CD14-positive monocyte (primary cell): ENCODE results near the gene PPP1R16B. TPM values are rescaled to one million over a fixed set of nuclear protein-coding genes. Genes with fewer than 3 reads are reported as not detected.

Source experiments
- DNase-seq, 3 donors: peaks; one replicate each; pipeline ENCODE4 v3.0.0-alpha.2; 2011 to 2022
- H2AFZ ChIP-seq: 2 replicates; pipeline ENCODE4 v1.6.0; 2012; ENCODE audit warnings: mild to moderate bottlenecking, low read depth, low read length, inconsistent platforms; ENCODE audit not compliant: insufficient read depth, poor library complexity, severe bottlenecking
- H3K27ac ChIP-seq, 2 donors: 1 replicate in 1 of 2; 2 replicates in 1 of 2; pipeline ENCODE4 v1.5.1; 2012 to 2013; ENCODE audit warnings: low read length in 2 of 2, control low read depth in 1 of 2, inconsistent platforms in 1 of 2, low read depth in 1 of 2, mild to moderate bottlenecking in 1 of 2
- H3K27me3 ChIP-seq, 2 donors: one replicate each; pipeline versions ENCODE4 v1.6.0 to v1.6.1; 2011 to 2013; ENCODE audit warnings: low read length in 2 of 2; ENCODE audit not compliant: control insufficient read depth in 2 of 2, insufficient read depth in 2 of 2
- H3K36me3 ChIP-seq, 2 donors: replicated peaks in 1 of 2; 1 replicate in 1 of 2; 2 replicates in 1 of 2; pipeline versions ENCODE4 v1.5.1 to v1.6.1; 2012 to 2013; ENCODE audit warnings: low read length in 2 of 2, control low read depth in 1 of 2, inconsistent platforms in 1 of 2, mild to moderate bottlenecking in 1 of 2; ENCODE audit not compliant: insufficient read depth in 2 of 2, control insufficient read depth in 1 of 2
- H3K4me1 ChIP-seq, 2 donors: 1 replicate in 1 of 2; 2 replicates in 1 of 2; pipeline versions ENCODE4 v1.5.1 to v1.6.1; 2012 to 2013; ENCODE audit warnings: low read length in 2 of 2, control low read depth in 1 of 2, inconsistent platforms in 1 of 2, mild to moderate bottlenecking in 1 of 2, moderate library complexity in 1 of 2; ENCODE audit not compliant: insufficient read depth in 2 of 2, control insufficient read depth in 1 of 2
- H3K4me2 ChIP-seq: replicated peaks from 2 replicates; pipeline ENCODE3; 2012; ENCODE audit warnings: low read length, moderate library complexity, mild to moderate bottlenecking; ENCODE audit not compliant: poor library complexity, severe bottlenecking; ENCODE audit errors: extremely low read depth
- H3K4me3 ChIP-seq, 3 experiments: fragments of 200-600 bp in 1 of 3; sonication (generic) in 1 of 3; replicated peaks in 1 of 3; 1 replicate in 2 of 3; 2 replicates in 1 of 3; pipeline ENCODE4 v1.5.1; 2011 to 2013; ENCODE audit warnings: low read length in 3 of 3, mild to moderate bottlenecking in 3 of 3, control low read depth in 2 of 3, low read depth in 2 of 3, inconsistent platforms in 1 of 3, moderate library complexity in 1 of 3
- H3K79me2 ChIP-seq: 2 replicates; pipeline ENCODE4 v1.6.0; 2012; ENCODE audit warnings: mild to moderate bottlenecking, control low read depth, inconsistent platforms, low read length, moderate library complexity; ENCODE audit not compliant: insufficient read depth
- H3K9ac ChIP-seq: 2 replicates; pipeline ENCODE4 v1.6.0; 2017; ENCODE audit warnings: low read length, mild to moderate bottlenecking; ENCODE audit not compliant: insufficient read depth, poor library complexity, severe bottlenecking
- H3K9me3 ChIP-seq, 2 donors: replicated peaks in 1 of 2; 1 replicate in 1 of 2; 2 replicates in 1 of 2; pipeline versions ENCODE4 v1.5.1 to v1.6.1; 2012 to 2013; ENCODE audit warnings: low read length in 2 of 2, control low read depth in 1 of 2; ENCODE audit not compliant: control insufficient read depth in 1 of 2, insufficient read depth in 1 of 2
- H4K20me1 ChIP-seq: 2 replicates; pipeline ENCODE4 v1.6.0; 2012; ENCODE audit warnings: mild to moderate bottlenecking, low read length, control low read depth, moderate library complexity; ENCODE audit not compliant: insufficient read depth
- H3K27ac Mint-ChIP-seq, 7 donors: one replicate each; pipeline ENCODE4 v1.8.0; 2020; ENCODE audit warnings: mild to moderate bottlenecking in 7 of 7, mixed read lengths in 7 of 7, moderate library complexity in 6 of 7, inconsistent platforms in 2 of 7
- H3K27me3 Mint-ChIP-seq, 3 donors: one replicate each; pipeline ENCODE4 v1.8.0; 2021 to 2022; ENCODE audit warnings: low read depth in 3 of 3, mild to moderate bottlenecking in 3 of 3, mixed read lengths in 3 of 3, moderate library complexity in 3 of 3, inconsistent platforms in 1 of 3
- H3K36me3 Mint-ChIP-seq, 2 donors: one replicate each; pipeline ENCODE4 v1.8.0; 2020; ENCODE audit warnings: mixed read lengths in 2 of 2, inconsistent platforms in 1 of 2, mild to moderate bottlenecking in 1 of 2
- H3K4me1 Mint-ChIP-seq: one replicate; pipeline ENCODE4 v1.8.0; 2020; ENCODE audit warnings: mild to moderate bottlenecking, mixed read lengths
- H3K4me3 Mint-ChIP-seq, 2 donors: one replicate each; pipeline ENCODE4 v1.8.0; 2020; ENCODE audit warnings: mild to moderate bottlenecking in 2 of 2, mixed read lengths in 2 of 2, moderate library complexity in 1 of 2
- H3K9me3 Mint-ChIP-seq, 7 donors: one replicate each; pipeline ENCODE4 v1.8.0; 2020 to 2022; ENCODE audit warnings: mixed read lengths in 7 of 7, mild to moderate bottlenecking in 6 of 7, moderate library complexity in 6 of 7, inconsistent platforms in 2 of 7
- CTCF ChIP-seq: fragments of 200-600 bp; IDR thresholded peaks from one replicate; pipeline ENCODE4 v1.8.0; 2022; ENCODE audit warnings: antibody characterized with exemption, mild to moderate bottlenecking
- WGBS: methylation state at CpG from one replicate; pipeline ENCODE4 v1.1.5; 2013; ENCODE audit warnings: missing lambda C conversion rate; ENCODE audit not compliant: insufficient coverage; 5-methylcytosine and 5-hydroxymethylcytosine counted together
- intact Hi-C, 2 donors: fragments of 100-400 bp; cut with micrococcal nuclease; formaldehyde crosslinking; loops; one replicate each; pipeline versions ENCODE4 v1.15.0 to v1.15.1; 2023
- polyA plus RNA-seq, 3 donors: library from polyadenylated mRNA; depleted of rRNA in 1 of 3; unstranded in 2 of 3; stranded (reverse) in 1 of 3; fragments of 300-500 nt in 2 of 3; fragments of >200 nt in 1 of 3; fragmentation: Illumina TruSeq in 2 of 3; gene quantifications; 1 replicate in 2 of 3; 2 replicates in 1 of 3; pipeline ENCODE4 v1.2.3, GENCODE V29; 2012 to 2021

The PPP1R16B gene
- polyA plus RNA-seq, 3 donors: 1.1 to 4.4 (median 1.4) TPM

GRCh38 chr20:38842026-38842425 lies 36.5 kb downstream of the PPP1R16B start:
- Mint-ChIP-seq H3K9me3 (no peaks in the 10 kb centered on the region), H3K27me3 (peaks cover 0 to 1% (median 0%) of the 10 kb centered on the region in 3 donors), H3K27ac (peak overlapping the region; percentile 59 to 93 (median 86)), H3K36me3 (peaks cover 0 to 20% of the 10 kb centered on the region in 2 donors), H3K4me3 (no peak overlapping the region), H3K4me1 (peaks cover 23% of the 10 kb centered on the region)
- H4K20me1 ChIP-seq: no peaks in the 10 kb centered on the region
- H3K36me3 ChIP-seq: peaks cover 0 to 9% of the 10 kb centered on the region in 2 donors
- no peaks in the 10 kb centered on the region for H3K27me3 ChIP-seq
- no peaks in the 10 kb centered on the region for H3K9me3 ChIP-seq
- WGBS: 33% methylated on average over 1 of the region's 1 CpG
- H3K9ac ChIP-seq: peak overlapping the region; percentile 53
- peak overlapping the region; percentile 63 for H3K4me2 ChIP-seq
- DNase-seq: peak in 2 of 3 donors; percentile 11 to 40
- no peak for TF ChIP-seq CTCF
- peak overlapping the region in 1 of 3 experiments; percentile 52 for H3K4me3 ChIP-seq
- H3K27ac ChIP-seq: peak overlapping the region; percentile 63 to 88
- intact Hi-C loops: no loop called here
- H3K4me1 ChIP-seq: peaks cover 17 to 19% of the 10 kb centered on the region in 2 donors
- H3K79me2 ChIP-seq: peaks cover 7% of the 10 kb centered on the region
- peak overlapping the region; percentile 91 for H2AFZ ChIP-seq

- Mint-ChIP-seq H3K4me3 (peak overlapping the region in 1 of 2 donors; percentile 40), H3K27ac (peak overlapping the region; percentile 59 to 93 (median 86)), H3K4me1 (peaks cover 23% of the 10 kb centered on the region), H3K9me3 (no peaks in the 10 kb centered on the region), H3K36me3 (peaks cover 0 to 22% of the 10 kb centered on the region in 2 donors), H3K27me3 (peaks cover 0 to 1% (median 1%) of the 10 kb centered on the region in 3 donors)
- Histone ChIP-seq H3K4me1 (peaks cover 17 to 19% of the 10 kb centered on the region in 2 donors), H2AFZ (peak overlapping the region; percentile 91), H3K36me3 (peaks cover 0 to 9% of the 10 kb centered on the region in 2 donors), H3K4me2 (peak overlapping the region; percentile 63), H3K9me3 (no peaks in the 10 kb centered on the region), H3K27ac (peak overlapping the region; percentile 63 to 88), H3K4me3 (peak overlapping the region in 2 of 3 experiments; percentile 8 to 52), H3K9ac (peak overlapping the region; percentile 53), H3K27me3 (no peaks in the 10 kb centered on the region), H4K20me1 (no peaks in the 10 kb centered on the region), H3K79me2 (peaks cover 7% of the 10 kb centered on the region)
- TF ChIP-seq CTCF: no peak
- intact Hi-C loops: no loop called here
- no CpG with 5 or more reads among the region's 1 CpG for WGBS
- peak; percentile 42 to 69 (median 43) for DNase-seq
Observed at GRCh38 chr20:38842558-38842981, 37.1 kb downstream of the PPP1R16B start.
